ENCODE data around the gene TGIF1.
"Not testable (repeated sequence)": the region's sequence is repeated elsewhere in the genome, so short reads cannot be mapped to it uniquely, and the experiment has no call there.

The TGIF1 gene

GRCh38 chr18:3450012-3450798 is at the start of gene TGIF1:
TGIF1 (plus strand) TSS chr18:3450172; CDS start chr18:3450490, 318 bp downstream.
- DNase-seq (ENCODE audit: low read depth in 2 of 2) = peak in 1 of 2 donors; percentile 33

GRCh38 chr18:3400567-3401296 is 49.2 kb upstream of the TGIF1 start:
- no peak for DNase-seq (ENCODE audit: low read depth in 2 of 2)

- no peak for DNase-seq (ENCODE audit: low read depth in 2 of 2)
Observed at GRCh38 chr18:3401669-3402620, 48.0 kb upstream of the TGIF1 start.

GRCh38 chr18:3402982-3403451 is 47.0 kb upstream of the TGIF1 start:
- no peak for DNase-seq (ENCODE audit: low read depth in 2 of 2)

GRCh38 chr18:3405713-3406112 is 44.3 kb upstream of the TGIF1 start:
- no peak for DNase-seq (ENCODE audit: low read depth in 2 of 2)

- DNase-seq (ENCODE audit: low read depth in 2 of 2) = no peak
Observed at GRCh38 chr18:3408107-3408506, 41.9 kb upstream of the TGIF1 start.

GRCh38 chr18:3409811-3410210 is 40.2 kb upstream of the TGIF1 start:
- DNase-seq (ENCODE audit: low read depth in 2 of 2) = no peak

GRCh38 chr18:3410273-3410672 is 39.7 kb upstream of the TGIF1 start:
- DNase-seq (ENCODE audit: low read depth in 2 of 2) = no peak

GRCh38 chr18:3410876-3411275 is 39.1 kb upstream of the TGIF1 start:
- not testable (repeated sequence) for DNase-seq (ENCODE audit: low read depth in 2 of 2)

- no peak for DNase-seq (ENCODE audit: low read depth in 2 of 2)
Observed at GRCh38 chr18:3411327-3411726, 38.6 kb upstream of the TGIF1 start.

GRCh38 chr18:3411854-3412268 is 38.1 kb upstream of the TGIF1 start:
- no peak for DNase-seq (ENCODE audit: low read depth in 2 of 2)

- not testable (repeated sequence) for DNase-seq (ENCODE audit: low read depth in 2 of 2)
Observed at GRCh38 chr18:3412528-3412927, 37.4 kb upstream of the TGIF1 start.

- no peak for DNase-seq (ENCODE audit: low read depth in 2 of 2)
Observed at GRCh38 chr18:3415110-3415509, 34.9 kb upstream of the TGIF1 start.

GRCh38 chr18:3418083-3418482 is 31.9 kb upstream of the TGIF1 start:
- no peak for DNase-seq (ENCODE audit: low read depth in 2 of 2)

GRCh38 chr18:3420919-3421279 is 29.1 kb upstream of the TGIF1 start:
- no peak for DNase-seq (ENCODE audit: low read depth in 2 of 2)

GRCh38 chr18:3422905-3423304 is 27.1 kb upstream of the TGIF1 start:
- DNase-seq (ENCODE audit: low read depth in 2 of 2) = no peak

- no peak for DNase-seq (ENCODE audit: low read depth in 2 of 2)
Observed at GRCh38 chr18:3424280-3424890, 25.6 kb upstream of the TGIF1 start.

GRCh38 chr18:3425030-3425429 is 24.9 kb upstream of the TGIF1 start:
- DNase-seq (ENCODE audit: low read depth in 2 of 2) = no peak

- DNase-seq (ENCODE audit: low read depth in 2 of 2) = no peak
Observed at GRCh38 chr18:3425446-3425845, 24.5 kb upstream of the TGIF1 start.

GRCh38 chr18:3426074-3426473 is 23.9 kb upstream of the TGIF1 start:
- no peak for DNase-seq (ENCODE audit: low read depth in 2 of 2)

- DNase-seq (ENCODE audit: low read depth in 2 of 2) = no peak
Observed at GRCh38 chr18:3427944-3428343, 22.0 kb upstream of the TGIF1 start.

All from stimulated activated CD4-positive, alpha-beta T cell treated with anti-CD3 and anti-CD28 coated beads, Interleukin-1b, Interleukin-23, amount 100 ng/mL, for 1 hour (primary cell).